Activated CD8-positive, alpha-beta T cell treated with anti-CD3 and anti-CD28 coated beads for 36 hours (primary cell): ENCODE measurements around the gene USP13. TPM values are rescaled to one million over a fixed set of nuclear protein-coding genes. Genes with fewer than 3 reads are reported as not detected.
"Not testable (repeated sequence)": the region's sequence is repeated elsewhere in the genome, so short reads cannot be mapped to it uniquely, and the experiment has no call there.

ENCODE experiments used
- ATAC-seq: fragments of 200-7000 bp; cut with Tn5 transposase; one replicate; pipeline ENCODE4 v1.10.0; 2021; ENCODE audit warnings: mild to moderate bottlenecking, moderate library complexity
- CTCF ChIA-PET: fragments of 350-600 bp; sonication (Branson Sonifier 250); formaldehyde crosslinking; loops from one replicate; lab custom pipeline; 2021; ENCODE audit warnings: antibody characterized with exemption; lab: Charles Lee
- POLR2A ChIA-PET: fragments of 350-600 bp; sonication (Branson Sonifier 250); formaldehyde crosslinking; loops from one replicate; lab custom pipeline; 2021; ENCODE audit warnings: antibody characterized with exemption; lab: Charles Lee
- DNase-seq: peaks from one replicate; pipeline ENCODE4 v3.0.0-alpha.2; 2020
- H3K27ac Mint-ChIP-seq: one replicate; pipeline ENCODE4 v1.8.0; 2021; ENCODE audit warnings: mild to moderate bottlenecking, mixed read lengths
- H3K27me3 Mint-ChIP-seq: one replicate; pipeline ENCODE4 v1.8.0; 2021; ENCODE audit warnings: mixed read lengths
- H3K36me3 Mint-ChIP-seq: one replicate; pipeline ENCODE4 v1.8.0; 2021; ENCODE audit warnings: low read depth, mixed read lengths
- H3K4me1 Mint-ChIP-seq: one replicate; pipeline ENCODE4 v1.8.0; 2021; ENCODE audit warnings: low read depth, mixed read lengths
- H3K4me3 Mint-ChIP-seq: one replicate; pipeline ENCODE4 v1.8.0; 2021; ENCODE audit warnings: mild to moderate bottlenecking, moderate library complexity, mixed read lengths
- H3K9me3 Mint-ChIP-seq: one replicate; pipeline ENCODE4 v1.8.0; 2021; ENCODE audit warnings: mixed read lengths
- CTCF ChIP-seq: fragments of 200-600 bp; IDR thresholded peaks from one replicate; pipeline ENCODE4 v1.8.0; 2022; ENCODE audit warnings: antibody characterized with exemption, mild to moderate bottlenecking
- intact Hi-C: fragments of 100-400 bp; cut with micrococcal nuclease; formaldehyde crosslinking; loops from one replicate; pipeline ENCODE4 v1.10.0; 2022
- total RNA-seq, 2 experiments: library from RNA; stranded (reverse); gene quantifications; one replicate each; pipeline ENCODE4 v1.2.3, GENCODE V29; 2021

The USP13 gene
- total RNA-seq, 2 experiments from 2014 or later: 9.6 to 11.7 TPM

GRCh38 chr3:179642871-179643270, 10.0 kb upstream of the USP13 start:
- CTCF ChIA-PET: no interaction called here
- Mint-ChIP-seq H3K36me3 (no peaks in the 10 kb centered on the region), H3K4me1 (peaks cover 7% of the 10 kb centered on the region), H3K27me3 (no peaks in the 10 kb centered on the region), H3K9me3 (no peaks in the 10 kb centered on the region), H3K27ac (no peak overlapping the region), H3K4me3 (no peak overlapping the region)
- DNase-seq: no peak
- POLR2A ChIA-PET: no interaction called here
- TF ChIP-seq CTCF: no peak
- ATAC-seq: no peak
- intact Hi-C loops: no loop called here

GRCh38 chr3:179643837-179644236, 9.0 kb upstream of the USP13 start:
- ATAC-seq, H3K27ac Mint-ChIP-seq, DNase-seq, H3K4me1 Mint-ChIP-seq, H3K36me3 Mint-ChIP-seq, POLR2A ChIA-PET, H3K4me3 Mint-ChIP-seq, H3K9me3 Mint-ChIP-seq, H3K27me3 Mint-ChIP-seq, intact Hi-C loops: not testable (repeated sequence)
- CTCF ChIA-PET: interaction anchor here (1.1 kb wide), 1 partner anchor 10 kb away, joined by 6 read pairs; no protein-coding TSS in a partner anchor

GRCh38 chr3:179646177-179646576, 6.7 kb upstream of the USP13 start:
- ATAC-seq (no peak), DNase-seq (no peak)
- intact Hi-C loops: no loop called here
- Mint-ChIP-seq H3K4me3 (no peak overlapping the region), H3K4me1 (peaks cover 10% of the 10 kb centered on the region), H3K27ac (no peak overlapping the region), H3K36me3 (no peaks in the 10 kb centered on the region), H3K27me3 (no peaks in the 10 kb centered on the region), H3K9me3 (no peaks in the 10 kb centered on the region)
- TF ChIP-seq CTCF: no peak
- ChIA-PET POLR2A (no interaction called here), CTCF (no interaction called here)

- no peak for DNase-seq
- ATAC-seq: no peak
- peak overlapping the region; percentile 69 for H3K27ac Mint-ChIP-seq
- H3K36me3 Mint-ChIP-seq: peaks cover 6% of the 10 kb centered on the region
- no peaks in the 10 kb centered on the region for H3K9me3 Mint-ChIP-seq
- POLR2A ChIA-PET: interaction anchor here (1.2 kb wide), 1 partner anchor 47 kb away, joined by 3 read pairs; the partner anchor contains the start of gene NDUFB5
- H3K4me3 Mint-ChIP-seq: peak overlapping the region; percentile 95
- intact Hi-C loops: loop anchor here (5.0 kb wide), 1 partner anchor 50 kb away; the partner anchor contains the start of genes MRPL47 and NDUFB5
- peaks cover 20% of the 10 kb centered on the region for H3K4me1 Mint-ChIP-seq
- peaks cover 10% of the 10 kb centered on the region for H3K27me3 Mint-ChIP-seq
- no peak for TF ChIP-seq CTCF
- CTCF ChIA-PET: interaction anchor here (0.9 kb wide), 1 partner anchor 41 kb away, joined by 3 read pairs; no protein-coding TSS in a partner anchor
Measured at GRCh38 chr3:179651687-179652446, 973 bp upstream of the USP13 start.

DNA sequence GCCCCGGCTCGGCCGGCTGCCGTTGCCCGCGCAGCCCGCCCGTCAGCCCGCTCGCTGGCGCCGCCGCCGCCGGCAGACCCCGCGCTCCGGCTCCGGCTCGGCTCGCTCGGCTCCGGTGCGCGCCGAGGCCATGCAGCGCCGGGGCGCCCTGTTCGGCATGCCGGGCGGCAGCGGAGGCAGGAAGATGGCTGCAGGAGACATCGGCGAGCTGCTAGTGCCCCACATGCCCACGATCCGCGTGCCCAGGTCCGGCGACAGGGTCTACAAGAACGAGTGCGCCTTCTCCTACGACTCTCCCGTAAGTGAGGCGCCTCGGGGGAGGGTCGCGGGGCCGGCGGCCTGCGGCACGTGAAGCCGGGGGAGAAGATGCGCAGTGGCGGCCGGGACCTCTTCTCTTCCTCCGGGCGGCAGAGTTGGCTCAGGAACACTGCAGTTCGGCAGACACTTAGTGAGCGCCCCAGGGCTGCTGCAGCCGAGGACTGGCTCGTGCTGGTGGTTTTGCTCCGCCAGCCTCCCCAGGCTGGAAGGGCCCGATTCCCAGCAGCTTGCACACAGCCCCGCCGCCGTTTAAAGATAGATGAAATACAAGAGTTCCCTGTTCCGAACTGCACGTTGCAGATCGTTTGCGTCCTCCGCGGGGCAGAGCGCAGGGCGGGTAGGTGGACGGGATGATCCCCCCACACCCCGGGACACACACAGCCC, 407 bp downstream of the USP13 start:
- ChIA-PET CTCF (interaction anchor here (1.0 to 1.7 kb wide), 2 partner anchors 9 to 46 kb away, joined by 3 to 6 read pairs; no protein-coding TSS in a partner anchor), POLR2A (interaction anchor here (0.6 to 1.9 kb wide), 7 partner anchors 9 to 70 kb away, joined by 3 to 11 read pairs (median 3); partner anchors contain the start of gene NDUFB5)
- intact Hi-C loops: loop anchor here (5.0 kb wide), 1 partner anchor 51 kb away; the partner anchor contains the start of genes MRPL47 and NDUFB5
- ATAC-seq (peak; percentile 70), DNase-seq (peak; percentile 68)
- Mint-ChIP-seq H3K27me3 (peaks cover 10% of the 10 kb centered on the region), H3K36me3 (peaks cover 6% of the 10 kb centered on the region), H3K4me1 (peaks cover 20% of the 10 kb centered on the region), H3K9me3 (no peaks in the 10 kb centered on the region), H3K4me3 (peak overlapping the region; percentile 95), H3K27ac (peak overlapping the region; percentile 93)
- TF ChIP-seq CTCF: no peak
